ENCODE measurements around the gene ACTRT3. TPM values are rescaled to one million over a fixed set of nuclear protein-coding genes. Genes with fewer than 3 reads are reported as not detected.

Gene ACTRT3
- total RNA-seq, 2 experiments from 2014 or later: 1.2 TPM; not detected in 1

DNA sequence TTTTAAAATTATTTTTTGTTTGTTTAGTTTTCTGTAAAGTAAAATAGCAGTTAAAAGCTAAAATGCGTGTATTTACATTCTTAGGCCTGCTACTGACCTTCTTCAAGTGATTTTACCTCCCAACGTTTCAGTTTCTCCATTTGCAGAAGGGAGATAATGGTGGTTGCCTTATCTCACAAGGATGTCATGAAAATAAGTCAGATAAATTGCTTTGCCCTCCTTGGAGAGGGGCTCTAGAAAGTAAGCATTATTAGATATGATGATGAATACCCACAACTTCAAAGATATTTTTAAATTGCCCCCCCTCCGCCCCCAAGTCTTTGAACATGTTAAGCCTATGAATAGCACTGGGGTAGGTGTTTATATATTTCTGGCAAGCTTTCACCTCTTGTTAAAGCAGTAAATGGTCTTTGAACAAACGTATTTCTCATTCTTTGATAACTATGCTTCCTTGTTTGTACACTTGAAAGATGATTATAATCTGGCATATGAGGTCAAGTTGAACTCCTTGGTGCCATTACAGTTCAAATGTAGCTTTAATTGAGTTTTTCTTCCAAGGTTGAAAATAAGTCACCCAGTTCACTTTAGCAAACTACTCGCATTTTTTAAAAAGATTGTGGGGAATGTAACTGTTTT, 10.9 kb downstream of the ACTRT3 start:
- POLR2A ChIA-PET: interaction anchor here (0.5 to 3.4 kb wide), 6 partner anchors 9 to 1659 kb away, joined by 3 to 18 read pairs (median 4); partner anchors contain the start of gene MYNN
- no TSS peak for BruUV-seq (replicated peaks)

DNA sequence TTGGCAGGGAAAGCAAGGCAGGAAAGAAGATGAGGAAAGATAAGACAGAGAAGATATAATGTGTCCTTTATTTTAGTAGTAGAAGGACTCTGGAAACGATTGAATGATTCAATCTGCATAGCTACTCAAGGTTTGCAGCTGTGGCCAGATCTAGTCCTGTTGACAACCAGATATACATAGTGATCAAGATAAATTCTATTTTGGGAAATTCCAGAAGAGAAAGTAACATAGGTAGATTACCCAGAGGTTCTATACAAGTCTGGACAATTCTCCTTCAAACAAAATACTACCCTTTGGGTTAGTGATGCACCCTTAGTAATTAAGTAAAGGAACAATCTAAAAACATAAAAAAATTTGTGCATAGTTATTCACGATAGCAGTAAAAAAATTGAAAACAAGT, 13.9 kb downstream of the ACTRT3 start:
- Histone ChIP-seq H3K9me2 (ENCODE audit: insufficient read depth, low read length) (no peaks in the 10 kb centered on the region), H4K20me1 (ENCODE audit: insufficient read depth, low read length) (no peaks in the 10 kb centered on the region), H3K36me3 (ENCODE audit: insufficient read depth, low read length) (no peaks in the 10 kb centered on the region), H3K4me1 (ENCODE audit: insufficient read depth, low read length, poor library complexity, severe bottlenecking) (peaks cover 15% of the 10 kb centered on the region), H2AFZ (ENCODE audit: low read length) (no peak overlapping the region), H3K9me3 (ENCODE audit: low read length) (no peaks in the 10 kb centered on the region), H3K79me2 (ENCODE audit: insufficient read depth, low read depth, low read length) (no peaks in the 10 kb centered on the region), H3K4me3 (ENCODE audit: low read depth, low read length, poor library complexity, severe bottlenecking) (no peak overlapping the region), H3K27ac (ENCODE audit: low read depth, low read length, poor library complexity, severe bottlenecking) (no peak overlapping the region), H3K4me2 (ENCODE audit: low read length) (no peak overlapping the region)
- intact Hi-C loops (cut with micrococcal nuclease; ENCODE audit: unreplicated experiment): no loop called here
- ChIA-PET CTCF (ENCODE audit: unreplicated experiment) (no interaction called here), POLR2A (interaction anchor here (0.8 kb wide), 1 partner anchor 12 kb away, joined by 3 read pairs; no protein-coding TSS in a partner anchor)
- BruUV-seq (replicated peaks): no TSS peak
- no peak for TF ChIP-seq EZH2phosphoT487 (IDR thresholded peaks at IDR 0.05; ENCODE audit: borderline replicate concordance, low read depth, low read length)
- TF ChIP-seq, protein P1, sequence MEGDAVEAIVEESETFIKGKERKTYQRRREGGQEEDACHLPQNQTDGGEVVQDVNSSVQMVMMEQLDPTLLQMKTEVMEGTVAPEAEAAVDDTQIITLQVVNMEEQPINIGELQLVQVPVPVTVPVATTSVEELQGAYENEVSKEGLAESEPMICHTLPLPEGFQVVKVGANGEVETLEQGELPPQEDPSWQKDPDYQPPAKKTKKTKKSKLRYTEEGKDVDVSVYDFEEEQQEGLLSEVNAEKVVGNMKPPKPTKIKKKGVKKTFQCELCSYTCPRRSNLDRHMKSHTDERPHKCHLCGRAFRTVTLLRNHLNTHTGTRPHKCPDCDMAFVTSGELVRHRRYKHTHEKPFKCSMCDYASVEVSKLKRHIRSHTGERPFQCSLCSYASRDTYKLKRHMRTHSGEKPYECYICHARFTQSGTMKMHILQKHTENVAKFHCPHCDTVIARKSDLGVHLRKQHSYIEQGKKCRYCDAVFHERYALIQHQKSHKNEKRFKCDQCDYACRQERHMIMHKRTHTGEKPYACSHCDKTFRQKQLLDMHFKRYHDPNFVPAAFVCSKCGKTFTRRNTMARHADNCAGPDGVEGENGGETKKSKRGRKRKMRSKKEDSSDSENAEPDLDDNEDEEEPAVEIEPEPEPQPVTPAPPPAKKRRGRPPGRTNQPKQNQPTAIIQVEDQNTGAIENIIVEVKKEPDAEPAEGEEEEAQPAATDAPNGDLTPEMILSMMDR (conservative IDR thresholded peaks at IDR 0.05; ENCODE audit: low read length): no peak
- DNase-seq (ENCODE audit: low spot score): no peak

More for the DNA sequence above, 10.9 kb downstream of the ACTRT3 start:
- no peaks in the 10 kb centered on the region for H3K9me2 ChIP-seq (ENCODE audit: insufficient read depth, low read length)
- peaks cover 15% of the 10 kb centered on the region for H3K4me1 ChIP-seq (ENCODE audit: insufficient read depth, low read length, poor library complexity, severe bottlenecking)
- H2AFZ ChIP-seq (ENCODE audit: low read length): peak overlapping the region; percentile 69
- no peaks in the 10 kb centered on the region; the same call in 1 of the 2 replicates for H3K36me3 ChIP-seq (ENCODE audit: insufficient read depth, low read length)
- intact Hi-C loops (cut with micrococcal nuclease; ENCODE audit: unreplicated experiment): no loop called here
- no peak for TF ChIP-seq EZH2phosphoT487 (IDR thresholded peaks at IDR 0.05; ENCODE audit: borderline replicate concordance, low read depth, low read length)
- TF ChIP-seq, protein P1 (conservative IDR thresholded peaks at IDR 0.05; ENCODE audit: low read length): no peak
- no peak for DNase-seq (ENCODE audit: low spot score)
- CTCF ChIA-PET (ENCODE audit: unreplicated experiment): no interaction called here
- H3K27ac ChIP-seq (ENCODE audit: low read depth, low read length, poor library complexity, severe bottlenecking): no peak overlapping the region
- H3K4me3 ChIP-seq (ENCODE audit: low read depth, low read length, poor library complexity, severe bottlenecking): no peak overlapping the region
- no peaks in the 10 kb centered on the region for H4K20me1 ChIP-seq (ENCODE audit: insufficient read depth, low read length)
- H3K9me3 ChIP-seq (ENCODE audit: low read length): peaks cover 5% of the 10 kb centered on the region
- no peaks in the 10 kb centered on the region for H3K79me2 ChIP-seq (ENCODE audit: insufficient read depth, low read depth, low read length)
- peak overlapping the region; percentile 50 for H3K4me2 ChIP-seq (ENCODE audit: low read length)

DNA sequence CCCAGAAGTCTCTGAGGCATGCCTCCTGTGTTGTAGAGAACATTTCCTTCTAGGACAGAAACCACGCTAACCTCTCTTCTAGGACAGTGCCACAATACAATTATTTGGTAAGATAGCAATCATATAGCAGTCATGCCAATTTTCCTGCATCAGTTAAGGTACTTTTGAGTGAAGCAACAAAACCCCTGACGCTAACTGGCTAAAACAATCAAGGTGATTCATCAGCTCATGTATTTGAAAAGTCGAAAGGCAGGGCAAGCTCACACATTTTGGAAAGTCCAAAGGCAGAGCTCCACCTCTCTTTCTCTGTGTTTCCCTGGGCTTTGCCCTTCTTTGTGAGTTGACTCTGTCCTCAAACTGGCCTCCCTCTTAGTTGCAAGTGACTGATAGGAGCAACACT, 14.7 kb downstream of the ACTRT3 start:
- BruUV-seq (replicated peaks): no TSS peak
- no peak for TF ChIP-seq EZH2phosphoT487 (IDR thresholded peaks at IDR 0.05; ENCODE audit: borderline replicate concordance, low read depth, low read length)
- TF ChIP-seq, protein P1 (conservative IDR thresholded peaks at IDR 0.05; ENCODE audit: low read length): no peak
- no peak overlapping the region for H3K27ac ChIP-seq (ENCODE audit: low read depth, low read length, poor library complexity, severe bottlenecking)
- H3K4me1 ChIP-seq (ENCODE audit: insufficient read depth, low read length, poor library complexity, severe bottlenecking): peaks cover 15% of the 10 kb centered on the region
- H2AFZ ChIP-seq (ENCODE audit: low read length): no peak overlapping the region
- intact Hi-C loops (cut with micrococcal nuclease; ENCODE audit: unreplicated experiment): no loop called here
- H3K36me3 ChIP-seq (ENCODE audit: insufficient read depth, low read length): no peaks in the 10 kb centered on the region
- POLR2A ChIA-PET: interaction anchor here (0.5 to 0.9 kb wide), 5 partner anchors 9 to 1594 kb away, joined by 3 to 7 read pairs (median 3); no protein-coding TSS in a partner anchor
- CTCF ChIA-PET (ENCODE audit: unreplicated experiment): no interaction called here
- DNase-seq (ENCODE audit: low spot score): no peak
- H3K79me2 ChIP-seq (ENCODE audit: insufficient read depth, low read depth, low read length): no peaks in the 10 kb centered on the region
- H3K4me3 ChIP-seq (ENCODE audit: low read depth, low read length, poor library complexity, severe bottlenecking): no peak overlapping the region
- H3K9me3 ChIP-seq (ENCODE audit: low read length): no peaks in the 10 kb centered on the region
- no peaks in the 10 kb centered on the region for H4K20me1 ChIP-seq (ENCODE audit: insufficient read depth, low read length)
- no peaks in the 10 kb centered on the region for H3K9me2 ChIP-seq (ENCODE audit: insufficient read depth, low read length)
- H3K4me2 ChIP-seq (ENCODE audit: low read length): no peak overlapping the region
